Activated naive CD8-positive, alpha-beta T cell treated with anti-CD3 and anti-CD28 coated beads, Interleukin-2, amount 50 U/mL, for 24 hours (primary cell): ENCODE measurements around the gene EIF4A3.

Experiments used
- ATAC-seq: fragments of 150-1000 bp; cut with Tn5 transposase; one replicate; pipeline ENCODE4 v1.10.0; 2021
- DNase-seq: peaks from one replicate; pipeline ENCODE4 v3.0.0; 2021
- H3K27ac Mint-ChIP-seq: one replicate; pipeline ENCODE4 v1.8.0; 2021; ENCODE audit warnings: mild to moderate bottlenecking, mixed read lengths
- H3K27me3 Mint-ChIP-seq: one replicate; pipeline ENCODE4 v1.8.0; 2021; ENCODE audit warnings: mixed read lengths
- H3K36me3 Mint-ChIP-seq: one replicate; pipeline ENCODE4 v1.8.0; 2021; ENCODE audit warnings: low read depth, mixed read lengths
- H3K4me1 Mint-ChIP-seq: one replicate; pipeline ENCODE4 v1.8.0; 2021; ENCODE audit warnings: mixed read lengths
- H3K4me3 Mint-ChIP-seq: one replicate; pipeline ENCODE4 v1.8.0; 2021; ENCODE audit warnings: mild to moderate bottlenecking, moderate library complexity, mixed read lengths
- H3K9me3 Mint-ChIP-seq: one replicate; pipeline ENCODE4 v1.8.0; 2021; ENCODE audit warnings: mixed read lengths

The EIF4A3 gene

DNA sequence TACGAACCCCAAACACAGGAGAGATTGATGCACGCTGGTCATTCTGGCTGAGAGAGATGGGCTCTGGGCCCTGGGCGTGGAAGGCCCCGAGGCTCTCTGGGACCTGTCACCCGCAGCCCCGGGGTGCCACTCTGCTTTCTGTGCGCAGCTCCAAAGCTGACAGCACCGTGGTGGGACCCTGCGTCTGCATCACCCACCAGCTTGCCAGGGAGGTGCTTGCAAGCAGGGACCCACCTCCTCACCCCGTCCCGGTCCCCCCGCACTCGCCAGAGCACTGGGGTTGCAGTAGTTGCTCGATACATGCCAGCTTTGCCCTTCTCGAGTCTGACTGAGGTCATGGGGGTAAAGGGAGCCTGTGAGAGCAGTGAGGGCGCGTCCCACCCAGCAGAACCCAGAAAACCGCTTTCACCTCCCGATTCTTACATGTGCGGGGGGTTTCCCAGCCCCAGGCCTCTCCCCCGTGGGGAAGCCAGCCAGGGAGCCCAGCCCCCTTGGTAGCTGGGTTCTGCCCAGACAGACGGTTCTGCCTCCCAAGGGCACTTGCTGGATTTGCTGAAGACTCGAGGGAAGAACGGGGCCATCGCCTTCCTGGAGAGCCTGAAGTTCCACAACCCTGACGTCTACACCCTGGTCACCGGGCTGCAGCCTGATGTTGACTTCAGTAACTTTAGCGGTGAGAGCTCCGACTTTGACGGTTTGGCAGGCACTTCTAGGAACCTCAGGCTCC is 35.4 kb upstream of the EIF4A3 start:
- H3K4me1 Mint-ChIP-seq = no peaks in the 10 kb centered on the region
- H3K27me3 Mint-ChIP-seq = peaks cover under 1% of the 10 kb centered on the region
- H3K9me3 Mint-ChIP-seq = no peaks in the 10 kb centered on the region

DNA sequence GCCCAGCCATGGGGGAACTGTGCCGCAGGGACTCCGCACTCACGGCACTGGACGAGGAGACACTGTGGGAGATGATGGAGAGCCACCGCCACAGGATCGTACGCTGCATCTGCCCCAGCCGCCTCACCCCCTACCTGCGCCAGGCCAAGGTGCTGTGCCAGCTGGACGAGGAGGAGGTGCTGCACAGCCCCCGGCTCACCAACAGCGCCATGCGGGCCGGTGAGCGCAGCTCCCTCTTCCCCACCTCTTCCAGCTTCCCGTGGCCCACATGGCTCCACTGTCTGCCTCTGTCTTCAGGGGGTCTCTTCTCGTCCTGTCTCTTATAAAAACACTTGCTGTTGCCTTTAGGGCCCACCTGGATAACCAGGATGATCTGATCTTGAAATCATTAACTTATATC is 34.5 kb upstream of the EIF4A3 start:
- Mint-ChIP-seq H3K4me3 (no peak overlapping the region), H3K4me1 (no peaks in the 10 kb centered on the region), H3K27ac (no peak overlapping the region), H3K27me3 (no peaks in the 10 kb centered on the region), H3K9me3 (no peaks in the 10 kb centered on the region), H3K36me3 (no peaks in the 10 kb centered on the region)
- ATAC-seq = no peak
- DNase-seq = no peak

More for the DNA sequence above, 35.4 kb upstream of the EIF4A3 start:
- no peak overlapping the region for H3K4me3 Mint-ChIP-seq
- DNase-seq = no peak
- H3K27ac Mint-ChIP-seq = no peak overlapping the region
- no peaks in the 10 kb centered on the region for H3K36me3 Mint-ChIP-seq
- no peak for ATAC-seq

GRCh38 chr17:80180192-80180591 is 33.3 kb upstream of the EIF4A3 start:
- no peaks in the 10 kb centered on the region for H3K4me1 Mint-ChIP-seq
- H3K9me3 Mint-ChIP-seq = no peaks in the 10 kb centered on the region

DNA sequence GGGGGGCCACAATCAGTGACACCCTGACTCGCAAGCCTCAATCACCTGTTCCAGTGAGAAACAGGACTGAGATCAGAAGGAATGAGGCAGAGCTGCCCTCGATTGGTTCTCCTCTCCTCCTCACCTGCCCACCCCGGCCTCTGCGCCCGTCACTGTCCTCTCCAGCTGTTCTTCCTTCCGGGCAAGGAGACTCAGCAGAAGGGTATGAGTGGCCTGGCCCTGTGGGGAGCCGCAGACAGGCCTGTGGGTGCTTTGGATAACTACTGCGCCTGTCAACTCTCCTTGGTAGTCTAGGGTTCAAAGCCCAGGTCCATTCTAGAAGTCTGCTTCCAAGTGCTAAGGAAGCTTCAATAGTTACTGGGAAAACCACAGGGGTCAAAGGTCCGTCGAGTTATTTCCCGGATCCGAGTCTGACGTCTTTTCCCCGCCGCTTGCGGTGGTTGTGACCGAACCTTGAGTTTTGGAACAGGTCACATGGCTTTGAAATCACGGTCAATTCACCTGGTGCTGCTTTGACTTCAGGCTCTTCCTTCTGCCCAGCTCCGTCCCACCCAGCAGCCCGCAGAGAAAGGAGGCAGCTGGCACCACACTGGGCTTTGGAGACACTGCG is 31.2 kb upstream of the EIF4A3 start:
- DNase-seq (no peak), ATAC-seq (no peak)
- Mint-ChIP-seq H3K4me1 (no peaks in the 10 kb centered on the region), H3K4me3 (no peak overlapping the region), H3K36me3 (no peaks in the 10 kb centered on the region), H3K27me3 (peaks cover 3% of the 10 kb centered on the region), H3K9me3 (no peaks in the 10 kb centered on the region), H3K27ac (no peak overlapping the region)

More at GRCh38 chr17:80180192-80180591, 33.3 kb upstream of the EIF4A3 start:
- no peak overlapping the region for H3K4me3 Mint-ChIP-seq
- DNase-seq = no peak
- no peaks in the 10 kb centered on the region for H3K36me3 Mint-ChIP-seq
- H3K27me3 Mint-ChIP-seq = peaks cover 3% of the 10 kb centered on the region
- H3K27ac Mint-ChIP-seq = no peak overlapping the region
- no peak for ATAC-seq

DNA sequence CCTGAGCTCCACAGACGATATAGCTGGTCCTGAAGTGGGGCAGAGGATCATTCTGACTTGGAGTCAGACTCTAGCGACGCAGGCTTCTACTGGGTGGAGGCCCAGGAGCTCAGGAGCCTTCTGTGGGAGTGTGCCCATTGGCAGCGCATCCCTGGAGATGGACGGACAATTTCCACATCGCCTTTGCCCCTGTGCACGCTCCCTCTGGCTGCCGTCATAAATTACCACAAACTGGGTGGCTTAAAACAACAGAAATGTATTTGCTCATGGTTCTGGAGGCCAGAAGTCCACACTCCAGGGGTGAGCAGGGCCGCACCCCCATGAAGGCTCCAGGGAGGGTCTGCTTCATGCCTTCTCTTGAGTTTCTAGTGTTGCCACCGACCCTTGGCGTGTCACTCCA is 29.8 kb upstream of the EIF4A3 start:
- Mint-ChIP-seq H3K4me3 (no peak overlapping the region), H3K4me1 (no peaks in the 10 kb centered on the region), H3K36me3 (no peaks in the 10 kb centered on the region), H3K27me3 (peaks cover 3% of the 10 kb centered on the region), H3K9me3 (no peaks in the 10 kb centered on the region), H3K27ac (no peak overlapping the region)
- ATAC-seq = no peak
- DNase-seq = no peak

DNA sequence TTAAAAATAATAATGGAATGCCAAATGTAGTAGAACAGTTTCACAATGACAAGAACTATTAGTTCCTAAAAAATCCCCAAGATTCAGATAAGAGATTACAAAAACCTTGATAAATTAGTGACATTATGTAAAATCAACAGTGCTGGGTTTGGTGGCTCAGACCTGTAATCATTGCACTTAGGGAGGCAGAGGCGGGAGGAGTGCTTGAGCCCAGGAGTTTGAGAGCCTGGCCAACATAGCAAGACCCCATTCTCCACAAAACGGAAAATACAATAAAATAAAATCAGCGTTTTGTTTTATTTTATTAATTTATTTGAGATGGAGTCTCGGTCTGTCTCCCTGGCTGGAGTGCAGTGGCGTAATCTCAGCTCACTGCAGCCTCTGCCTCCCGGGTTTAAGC is 27.0 kb upstream of the EIF4A3 start:
- Mint-ChIP-seq H3K27me3 (peaks cover 8% of the 10 kb centered on the region), H3K4me1 (no peaks in the 10 kb centered on the region), H3K9me3 (no peaks in the 10 kb centered on the region), H3K27ac (no peak overlapping the region), H3K36me3 (no peaks in the 10 kb centered on the region), H3K4me3 (no peak overlapping the region)
- no peak for DNase-seq
- ATAC-seq = no peak

DNA sequence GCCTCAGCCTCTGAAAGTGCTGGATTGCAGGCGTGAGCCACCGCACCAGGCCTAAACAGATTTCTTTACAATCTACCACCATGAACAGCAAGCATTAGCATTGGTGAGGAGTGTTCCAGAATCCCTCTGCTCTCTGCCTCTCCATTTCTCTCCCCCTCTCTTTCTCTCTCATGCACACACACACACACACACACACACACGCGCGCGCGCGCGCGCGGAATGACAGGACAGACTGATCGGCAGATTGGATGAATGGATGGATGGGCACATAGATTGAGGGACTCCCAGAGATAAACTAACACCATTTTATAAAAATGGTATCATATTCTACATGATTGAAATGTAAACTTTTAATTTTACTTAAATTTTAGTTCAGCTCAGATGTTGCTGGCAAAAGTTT is 26.2 kb upstream of the EIF4A3 start:
- Mint-ChIP-seq H3K4me3 (no peak overlapping the region), H3K9me3 (no peaks in the 10 kb centered on the region), H3K27me3 (peaks cover 11% of the 10 kb centered on the region), H3K4me1 (no peaks in the 10 kb centered on the region), H3K36me3 (no peaks in the 10 kb centered on the region), H3K27ac (no peak overlapping the region)
- ATAC-seq = no peak
- no peak for DNase-seq

GRCh38 chr17:80171681-80172080 is 24.8 kb upstream of the EIF4A3 start:
- DNase-seq (no peak), ATAC-seq (no peak)
- peaks cover 11% of the 10 kb centered on the region for H3K27me3 Mint-ChIP-seq
- no peaks in the 10 kb centered on the region for H3K4me1 Mint-ChIP-seq
- no peaks in the 10 kb centered on the region for H3K36me3 Mint-ChIP-seq
- no peak overlapping the region for H3K27ac Mint-ChIP-seq
- H3K9me3 Mint-ChIP-seq = no peaks in the 10 kb centered on the region
- no peak overlapping the region for H3K4me3 Mint-ChIP-seq

GRCh38 chr17:80169784-80170500 is 23.0 kb upstream of the EIF4A3 start, which contains the start of gene CARD14:
TSS of gene CARD14 (plus strand) at chr17:80170030. CDS start at chr17:80181439, 11,409 bp downstream.
- H3K4me1 Mint-ChIP-seq = no peaks in the 10 kb centered on the region
- H3K36me3 Mint-ChIP-seq = no peaks in the 10 kb centered on the region
- DNase-seq (no peak), ATAC-seq (no peak)
- H3K27ac Mint-ChIP-seq = no peak within 1 kb of the TSS
- no peak within 1 kb of the TSS for H3K4me3 Mint-ChIP-seq
- H3K27me3 Mint-ChIP-seq = peaks cover 8% of the 10 kb centered on the region
- H3K9me3 Mint-ChIP-seq = no peaks in the 10 kb centered on the region

GRCh38 chr17:80169107-80169506 is 22.2 kb upstream of the EIF4A3 start:
- no peak overlapping the region for H3K4me3 Mint-ChIP-seq
- peaks cover 8% of the 10 kb centered on the region for H3K27me3 Mint-ChIP-seq
- ATAC-seq (no peak), DNase-seq (no peak)
- no peaks in the 10 kb centered on the region for H3K4me1 Mint-ChIP-seq
- H3K27ac Mint-ChIP-seq = no peak overlapping the region
- no peaks in the 10 kb centered on the region for H3K36me3 Mint-ChIP-seq
- H3K9me3 Mint-ChIP-seq = no peaks in the 10 kb centered on the region

DNA sequence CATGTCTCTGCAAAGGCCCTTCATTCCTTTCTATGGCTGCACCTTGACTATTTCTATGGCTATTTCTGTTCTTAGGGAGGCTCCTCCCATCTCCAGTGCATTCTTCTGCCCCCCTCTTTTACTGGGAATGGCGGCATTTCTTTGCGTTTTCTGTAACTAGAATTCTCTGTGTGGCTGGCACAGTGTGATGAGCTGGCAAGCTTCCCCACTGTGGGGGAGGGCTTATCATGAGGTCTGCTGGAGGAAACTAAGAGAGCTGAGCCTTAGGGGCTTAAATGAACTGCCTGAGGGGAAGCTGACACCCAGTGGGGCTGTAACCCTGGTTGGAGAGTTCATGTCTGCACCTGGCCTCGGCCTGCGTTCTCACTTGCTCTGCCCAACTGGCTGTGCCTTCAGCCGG is 21.4 kb upstream of the EIF4A3 start:
- H3K27ac Mint-ChIP-seq = no peak overlapping the region
- H3K4me3 Mint-ChIP-seq = no peak overlapping the region
- no peaks in the 10 kb centered on the region for H3K4me1 Mint-ChIP-seq
- DNase-seq = no peak
- H3K27me3 Mint-ChIP-seq = peaks cover 8% of the 10 kb centered on the region
- H3K36me3 Mint-ChIP-seq = no peaks in the 10 kb centered on the region
- no peak for ATAC-seq
- H3K9me3 Mint-ChIP-seq = no peaks in the 10 kb centered on the region

DNA sequence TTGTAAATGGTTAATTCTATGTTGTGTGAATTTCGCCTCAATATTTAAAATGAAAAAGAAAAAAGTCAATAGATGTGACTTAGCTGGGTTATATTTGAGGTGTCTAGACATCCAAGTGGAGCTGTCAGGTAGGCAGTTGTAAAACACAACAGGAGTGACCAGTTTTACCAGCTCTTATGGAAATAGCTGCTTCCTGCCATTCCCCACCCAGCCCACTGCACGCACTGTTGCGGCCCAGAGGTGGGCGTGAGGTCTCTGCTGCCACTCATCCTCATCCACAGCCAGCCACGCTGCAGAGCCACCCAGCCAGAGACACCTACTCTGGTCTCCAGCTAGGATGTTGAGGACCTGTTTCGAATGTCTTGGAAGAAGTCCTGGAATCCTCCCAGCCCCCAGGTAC is 19.5 kb upstream of the EIF4A3 start:
- Mint-ChIP-seq H3K4me1 (no peaks in the 10 kb centered on the region), H3K36me3 (no peaks in the 10 kb centered on the region), H3K27ac (no peak overlapping the region), H3K4me3 (no peak overlapping the region), H3K9me3 (no peaks in the 10 kb centered on the region), H3K27me3 (peaks cover 8% of the 10 kb centered on the region)
- no peak for DNase-seq
- no peak for ATAC-seq

- ATAC-seq (no peak), DNase-seq (no peak)
- Mint-ChIP-seq H3K27ac (no peak overlapping the region), H3K4me3 (no peak overlapping the region), H3K27me3 (peaks cover 6% of the 10 kb centered on the region), H3K9me3 (no peaks in the 10 kb centered on the region), H3K36me3 (no peaks in the 10 kb centered on the region), H3K4me1 (no peaks in the 10 kb centered on the region)
These were observed 17.3 kb upstream of the EIF4A3 start for GRCh38 chr17:80164185-80164584.

DNA sequence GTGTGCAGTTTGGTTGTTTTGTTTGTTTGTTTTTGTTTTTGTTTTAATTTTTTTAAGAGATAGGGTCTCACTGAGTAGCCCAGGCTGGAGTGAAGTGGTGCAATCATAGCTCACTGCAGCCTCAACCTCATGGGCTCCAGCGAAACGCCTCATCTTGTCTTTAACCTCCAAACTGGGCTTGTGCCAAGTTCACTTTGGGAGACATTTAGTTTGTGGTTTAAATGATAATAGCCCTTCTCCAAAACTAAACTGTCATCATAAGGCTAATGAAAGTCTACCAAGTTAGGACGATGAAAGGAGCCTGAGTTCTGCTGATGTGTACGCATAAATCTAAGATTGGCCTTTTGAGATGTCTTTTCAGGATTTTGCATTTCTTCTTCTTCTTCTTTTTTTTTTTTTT is 16.4 kb upstream of the EIF4A3 start:
- Mint-ChIP-seq H3K27ac (no peak overlapping the region), H3K9me3 (no peaks in the 10 kb centered on the region), H3K4me1 (no peaks in the 10 kb centered on the region), H3K27me3 (peaks cover 2% of the 10 kb centered on the region), H3K36me3 (no peaks in the 10 kb centered on the region), H3K4me3 (no peak overlapping the region)
- ATAC-seq (no peak), DNase-seq (no peak)

- no peaks in the 10 kb centered on the region for H3K36me3 Mint-ChIP-seq
- no peak for ATAC-seq
- DNase-seq = no peak
These were observed 13.6 kb upstream of the EIF4A3 start for GRCh38 chr17:80160536-80160935.

More at GRCh38 chr17:80160536-80160935, 13.6 kb upstream of the EIF4A3 start:
- no peak overlapping the region for H3K27ac Mint-ChIP-seq
- peaks cover 2% of the 10 kb centered on the region for H3K4me1 Mint-ChIP-seq
- peaks cover 2% of the 10 kb centered on the region for H3K27me3 Mint-ChIP-seq
- peaks cover 5% of the 10 kb centered on the region for H3K9me3 Mint-ChIP-seq
- no peak overlapping the region for H3K4me3 Mint-ChIP-seq
